Sigmoid colon (tissue), 4 donors: ENCODE results near the gene TBXT.

Experiments
- EP300 ChIP-seq, 4 donors: sonication (generic); formaldehyde crosslinking; IDR thresholded peaks; one replicate each; pipeline ENCODE4 v1.6.1; 2017; ENCODE audit warnings: antibody characterized with exemption in 4 of 4
- POLR2A ChIP-seq, 2 donors: fragments of 450-650 bp; IDR thresholded peaks; one replicate each; pipeline ENCODE4 v1.6.1; 2016; ENCODE audit warnings: antibody characterized with exemption in 2 of 2, mild to moderate bottlenecking in 2 of 2, moderate library complexity in 2 of 2
- POLR2AphosphoS5 ChIP-seq, 4 donors: sonication (generic); formaldehyde crosslinking; IDR thresholded peaks; one replicate each; pipeline ENCODE4 v1.6.1; 2017; ENCODE audit warnings: antibody characterized with exemption in 4 of 4
- TF ChIP-seq, protein P1 (sequence below), 4 experiments: fragments of 450-650 bp in 3 of 4; fragments of 200-600 bp in 1 of 4; IDR thresholded peaks; one replicate each; pipeline ENCODE4 v1.5.1; 2016 to 2019; ENCODE audit warnings: antibody characterized with exemption in 4 of 4, mild to moderate bottlenecking in 3 of 4, moderate library complexity in 2 of 4

DNA sequence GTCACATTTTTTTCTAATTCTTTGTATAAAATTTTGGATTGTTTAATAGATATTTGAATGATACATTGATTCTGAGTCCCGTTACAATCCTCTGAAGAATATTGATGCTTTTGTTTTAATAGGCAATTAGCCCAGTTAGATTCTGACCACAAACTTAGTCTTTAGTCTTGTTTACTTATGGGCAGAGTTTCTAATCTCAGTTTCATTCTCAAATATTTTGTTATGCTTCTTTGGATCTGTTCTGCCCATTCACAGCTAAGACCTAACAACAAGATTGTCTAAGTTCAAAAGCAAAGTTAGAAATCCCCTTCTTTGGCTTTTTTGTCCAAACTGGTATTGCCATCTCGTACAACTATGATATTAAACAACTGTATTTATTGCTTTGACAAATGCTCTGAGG is 58.0 kb downstream of the TBXT start:
- TF ChIP-seq, protein P1, sequence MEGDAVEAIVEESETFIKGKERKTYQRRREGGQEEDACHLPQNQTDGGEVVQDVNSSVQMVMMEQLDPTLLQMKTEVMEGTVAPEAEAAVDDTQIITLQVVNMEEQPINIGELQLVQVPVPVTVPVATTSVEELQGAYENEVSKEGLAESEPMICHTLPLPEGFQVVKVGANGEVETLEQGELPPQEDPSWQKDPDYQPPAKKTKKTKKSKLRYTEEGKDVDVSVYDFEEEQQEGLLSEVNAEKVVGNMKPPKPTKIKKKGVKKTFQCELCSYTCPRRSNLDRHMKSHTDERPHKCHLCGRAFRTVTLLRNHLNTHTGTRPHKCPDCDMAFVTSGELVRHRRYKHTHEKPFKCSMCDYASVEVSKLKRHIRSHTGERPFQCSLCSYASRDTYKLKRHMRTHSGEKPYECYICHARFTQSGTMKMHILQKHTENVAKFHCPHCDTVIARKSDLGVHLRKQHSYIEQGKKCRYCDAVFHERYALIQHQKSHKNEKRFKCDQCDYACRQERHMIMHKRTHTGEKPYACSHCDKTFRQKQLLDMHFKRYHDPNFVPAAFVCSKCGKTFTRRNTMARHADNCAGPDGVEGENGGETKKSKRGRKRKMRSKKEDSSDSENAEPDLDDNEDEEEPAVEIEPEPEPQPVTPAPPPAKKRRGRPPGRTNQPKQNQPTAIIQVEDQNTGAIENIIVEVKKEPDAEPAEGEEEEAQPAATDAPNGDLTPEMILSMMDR (IDR thresholded peaks at IDR 0.05): no peak
- TF ChIP-seq EP300 (IDR thresholded peaks at IDR 0.05): no peak
- TF ChIP-seq POLR2A (IDR thresholded peaks at IDR 0.05): no peak
- TF ChIP-seq POLR2AphosphoS5 (IDR thresholded peaks at IDR 0.05): no peak
